Parathyroid adenoma (tissue), 2 donors: ENCODE data around the gene URGCP.
A peak's percentile ranks its signal among the peaks of the same experiment; 100 is the strongest.
"Not testable (repeated sequence)": the region's sequence is repeated elsewhere in the genome, so short reads cannot be mapped to it uniquely, and the experiment has no call there.

Experiments used
- H2AFZ ChIP-seq: fragments of 300-600 bp; sonication (generic); one replicate; pipeline ENCODE4 v1.7.0; 2017; ENCODE audit warnings: antibody characterized with exemption, mild to moderate bottlenecking
- H3K27ac ChIP-seq: fragments of 300-600 bp; sonication (generic); one replicate; pipeline ENCODE4 v1.7.0; 2017
- H3K27me3 ChIP-seq: fragments of 300-600 bp; sonication (generic); one replicate; pipeline ENCODE4 v1.7.0; 2017; ENCODE audit warnings: low read length; ENCODE audit not compliant: control insufficient read depth, insufficient read depth
- H3K36me3 ChIP-seq: fragments of 300-600 bp; sonication (generic); one replicate; pipeline ENCODE4 v1.7.0; 2017; ENCODE audit warnings: low read length; ENCODE audit not compliant: control insufficient read depth, insufficient read depth
- H3K4me1 ChIP-seq: fragments of 300-600 bp; sonication (generic); one replicate; pipeline ENCODE4 v1.7.0; 2017; ENCODE audit warnings: control low read depth
- H3K4me2 ChIP-seq: fragments of 300-600 bp; sonication (generic); one replicate; pipeline ENCODE4 v1.7.0; 2017; ENCODE audit warnings: low read length
- H3K4me3 ChIP-seq: fragments of 300-600 bp; sonication (generic); one replicate; pipeline ENCODE4 v1.7.0; 2017; ENCODE audit warnings: low read depth, low read length
- H3K79me2 ChIP-seq: fragments of 300-600 bp; sonication (generic); one replicate; pipeline ENCODE4 v1.7.0; 2017; ENCODE audit warnings: control low read depth
- H3K9ac ChIP-seq: fragments of 300-600 bp; sonication (generic); one replicate; pipeline ENCODE4 v1.7.0; 2017; ENCODE audit warnings: mild to moderate bottlenecking
- H3K9me3 ChIP-seq: fragments of 300-600 bp; sonication (generic); one replicate; pipeline ENCODE4 v1.7.0; 2017; ENCODE audit warnings: low read length; ENCODE audit not compliant: control insufficient read depth
- TF ChIP-seq, protein P1 (sequence below): fragments of 300-600 bp; sonication (generic); IDR thresholded peaks from one replicate; pipeline ENCODE4 v1.7.0; 2017; ENCODE audit warnings: antibody characterized with exemption, mild to moderate bottlenecking
- donor health status: primary hyperparathyroidism.

URGCP gene

DNA sequence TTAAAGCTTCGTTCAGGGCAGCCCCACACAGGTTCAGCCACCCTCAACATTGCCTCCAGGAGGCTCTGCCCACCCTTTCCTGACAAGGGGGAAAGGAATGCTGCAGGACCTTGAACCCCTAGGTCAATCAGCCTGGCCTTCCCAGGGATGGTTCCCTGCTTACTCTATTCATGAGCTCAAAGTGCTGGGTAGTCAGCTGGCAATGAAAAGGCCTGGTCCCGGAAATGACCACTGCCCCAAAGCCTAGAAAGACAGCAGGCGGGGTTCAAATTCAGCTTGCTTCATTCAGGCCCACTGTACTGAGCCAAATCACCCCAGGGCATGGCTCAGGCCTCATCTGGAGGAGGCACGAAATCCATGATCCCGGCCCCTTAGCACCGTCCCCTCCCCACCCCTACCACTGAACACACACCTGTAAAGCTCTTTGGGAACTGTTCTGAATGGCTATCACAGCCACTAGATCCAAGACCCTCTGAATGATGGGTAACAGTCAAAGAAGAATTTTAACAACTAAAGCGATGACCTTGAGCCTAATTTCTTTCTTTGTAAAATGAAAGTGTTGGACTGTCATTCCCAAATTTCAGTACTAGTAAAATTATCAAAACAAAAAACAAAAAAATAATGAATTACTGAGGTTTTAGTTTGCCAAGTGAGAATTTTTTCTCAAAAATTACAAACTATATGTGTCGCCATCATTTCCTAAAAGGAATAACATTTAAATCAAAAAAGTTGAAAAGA lies 1.0 kb downstream of the URGCP start:
- Histone ChIP-seq H3K9ac (no peak overlapping the region), H3K27me3 (no peaks in the 10 kb centered on the region), H3K79me2 (peaks cover 36% of the 10 kb centered on the region), H3K27ac (peak overlapping the region; percentile 67), H3K4me3 (peak overlapping the region; percentile 75), H3K36me3 (no peaks in the 10 kb centered on the region), H3K9me3 (no peaks in the 10 kb centered on the region), H3K4me2 (peak overlapping the region; percentile 90), H3K4me1 (peaks cover 13% of the 10 kb centered on the region), H2AFZ (peak overlapping the region; percentile 66)
- TF ChIP-seq, protein P1, sequence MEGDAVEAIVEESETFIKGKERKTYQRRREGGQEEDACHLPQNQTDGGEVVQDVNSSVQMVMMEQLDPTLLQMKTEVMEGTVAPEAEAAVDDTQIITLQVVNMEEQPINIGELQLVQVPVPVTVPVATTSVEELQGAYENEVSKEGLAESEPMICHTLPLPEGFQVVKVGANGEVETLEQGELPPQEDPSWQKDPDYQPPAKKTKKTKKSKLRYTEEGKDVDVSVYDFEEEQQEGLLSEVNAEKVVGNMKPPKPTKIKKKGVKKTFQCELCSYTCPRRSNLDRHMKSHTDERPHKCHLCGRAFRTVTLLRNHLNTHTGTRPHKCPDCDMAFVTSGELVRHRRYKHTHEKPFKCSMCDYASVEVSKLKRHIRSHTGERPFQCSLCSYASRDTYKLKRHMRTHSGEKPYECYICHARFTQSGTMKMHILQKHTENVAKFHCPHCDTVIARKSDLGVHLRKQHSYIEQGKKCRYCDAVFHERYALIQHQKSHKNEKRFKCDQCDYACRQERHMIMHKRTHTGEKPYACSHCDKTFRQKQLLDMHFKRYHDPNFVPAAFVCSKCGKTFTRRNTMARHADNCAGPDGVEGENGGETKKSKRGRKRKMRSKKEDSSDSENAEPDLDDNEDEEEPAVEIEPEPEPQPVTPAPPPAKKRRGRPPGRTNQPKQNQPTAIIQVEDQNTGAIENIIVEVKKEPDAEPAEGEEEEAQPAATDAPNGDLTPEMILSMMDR = no peak

DNA sequence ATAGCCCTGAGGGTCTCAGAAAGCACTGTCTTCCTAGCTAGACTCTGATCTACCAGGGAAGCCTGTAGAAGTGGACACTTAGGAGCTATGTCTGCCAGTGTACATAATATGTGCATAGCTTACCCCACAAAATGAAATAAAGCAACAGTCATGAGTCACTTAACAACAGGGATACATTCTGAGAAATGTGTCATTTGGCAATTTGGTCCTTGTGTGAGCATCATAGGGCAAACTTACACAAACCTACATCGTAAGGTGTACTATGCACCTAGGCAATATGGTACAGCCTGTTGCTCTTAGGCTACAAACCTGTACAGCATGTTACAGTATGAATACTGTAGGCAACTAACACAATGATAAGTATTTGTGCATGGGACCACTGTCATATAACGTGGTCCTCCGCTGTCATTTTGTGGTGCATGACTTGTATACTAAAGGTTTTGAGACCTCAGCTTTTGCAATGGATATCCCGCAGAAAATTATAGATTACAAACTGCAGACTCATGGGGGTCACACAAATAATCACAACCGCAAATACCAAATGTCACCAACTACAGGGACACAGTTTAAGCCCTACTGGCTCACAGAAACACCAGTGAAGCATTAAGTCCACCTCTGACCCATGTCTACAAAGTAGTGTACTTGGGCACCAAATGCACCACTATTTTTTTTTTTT lies 1.7 kb downstream of the URGCP start:
- Histone ChIP-seq H3K4me1 (peaks cover 13% of the 10 kb centered on the region), H3K27me3 (no peaks in the 10 kb centered on the region), H3K9ac (no peak overlapping the region), H3K4me3 (peak overlapping the region; percentile 75), H2AFZ (no peak overlapping the region), H3K27ac (peak overlapping the region; percentile 67), H3K4me2 (peak overlapping the region; percentile 90), H3K79me2 (peaks cover 39% of the 10 kb centered on the region), H3K9me3 (no peaks in the 10 kb centered on the region), H3K36me3 (no peaks in the 10 kb centered on the region)
- TF ChIP-seq, protein P1 = no peak

DNA sequence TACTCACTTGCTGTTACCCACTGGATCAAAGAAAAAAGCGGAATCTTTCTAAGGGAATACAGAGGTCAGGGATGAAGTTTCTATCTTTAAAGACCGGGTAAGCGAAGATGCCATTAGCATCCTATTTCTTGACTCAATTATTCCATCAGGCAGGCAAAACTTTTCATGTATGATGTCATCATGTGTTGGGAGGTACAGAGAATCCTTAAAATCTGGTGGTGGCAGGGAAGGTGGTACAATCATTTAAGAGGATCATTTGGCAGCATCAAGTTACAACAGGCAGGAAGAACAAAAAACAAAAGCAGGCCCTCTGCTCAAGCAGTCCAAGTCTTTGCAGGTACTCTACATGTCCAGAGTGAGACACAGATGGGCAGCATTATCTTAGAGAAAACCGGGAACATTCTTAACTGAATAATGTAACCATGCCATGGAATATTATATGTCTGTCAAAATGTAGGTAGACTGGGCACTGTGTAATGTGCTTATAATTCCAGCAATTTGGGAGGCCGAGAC lies 3.8 kb downstream of the URGCP start:
- H3K4me2 ChIP-seq = no peak overlapping the region

DNA sequence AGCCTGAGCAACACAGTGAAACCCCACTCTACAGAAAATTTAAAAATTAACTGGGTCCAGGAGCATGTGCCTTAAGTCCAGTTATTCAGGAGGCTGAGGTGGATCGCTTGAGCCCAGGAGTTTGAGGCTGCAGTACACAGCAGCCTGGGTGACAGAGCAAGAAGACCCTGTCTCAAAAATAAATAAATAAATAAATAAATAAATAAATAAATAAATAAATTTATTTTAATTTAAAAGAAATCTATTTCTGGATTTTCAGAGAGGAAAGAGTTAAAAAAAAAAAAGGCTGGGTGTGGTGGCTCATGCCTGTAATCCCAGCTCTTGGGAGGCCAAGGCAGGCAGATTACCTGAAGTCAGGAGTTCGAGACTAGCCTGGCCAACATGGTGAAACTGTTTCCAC lies 7.8 kb downstream of the URGCP start:
- H3K4me3 ChIP-seq, H3K4me2 ChIP-seq, H3K27me3 ChIP-seq, H3K9me3 ChIP-seq, H3K27ac ChIP-seq, H3K9ac ChIP-seq, H2AFZ ChIP-seq, H3K36me3 ChIP-seq, H3K4me1 ChIP-seq: not testable (repeated sequence)
- H3K79me2 ChIP-seq = peaks cover 59% of the 10 kb centered on the region

More for the DNA sequence above, 3.8 kb downstream of the URGCP start:
- Histone ChIP-seq H3K27me3 (no peaks in the 10 kb centered on the region), H3K9ac (no peak overlapping the region), H3K4me1 (peaks cover 13% of the 10 kb centered on the region), H3K36me3 (no peaks in the 10 kb centered on the region), H3K4me3 (no peak overlapping the region), H2AFZ (no peak overlapping the region), H3K79me2 (peaks cover 46% of the 10 kb centered on the region), H3K9me3 (no peaks in the 10 kb centered on the region), H3K27ac (no peak overlapping the region)
- TF ChIP-seq, protein P1 = no peak

DNA sequence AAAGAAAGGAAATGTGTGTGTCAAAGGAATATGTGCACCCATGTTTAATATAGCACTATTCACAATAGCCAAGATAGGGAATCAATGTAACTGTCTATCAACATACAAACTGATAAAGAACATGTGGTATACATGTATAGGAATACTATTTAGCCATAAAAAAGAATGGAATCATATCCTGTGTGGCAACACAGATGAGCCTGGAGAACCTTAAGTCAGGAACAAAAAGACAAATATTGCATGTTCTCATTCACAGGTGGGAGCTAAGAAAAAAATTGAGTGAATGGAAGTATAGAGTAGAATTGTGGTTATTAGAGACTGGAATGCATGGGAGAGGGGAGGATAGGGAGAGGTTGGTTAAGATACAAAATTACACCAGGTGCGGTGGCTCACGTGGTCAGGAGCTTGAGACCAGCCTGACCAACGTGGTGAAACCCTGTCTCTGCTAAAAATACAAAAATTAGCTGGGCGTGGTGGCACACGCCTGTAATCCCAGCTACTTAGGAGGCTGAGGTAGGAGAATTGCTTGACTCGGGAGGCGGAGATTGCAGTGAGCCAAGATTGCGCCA lies 10.5 kb downstream of the URGCP start:
- Histone ChIP-seq H3K4me2 (no peak overlapping the region), H3K4me1 (peaks cover 4% of the 10 kb centered on the region), H3K27ac (no peak overlapping the region), H3K9me3 (no peaks in the 10 kb centered on the region), H3K27me3 (no peaks in the 10 kb centered on the region), H3K36me3 (no peaks in the 10 kb centered on the region), H3K79me2 (peaks cover 75% of the 10 kb centered on the region), H3K4me3 (no peak overlapping the region), H2AFZ (no peak overlapping the region), H3K9ac (no peak overlapping the region)
- TF ChIP-seq, protein P1 = no peak
